Measurements from ENCODE around the gene TAS2R60.
"Not testable (repeated sequence)": the region's sequence is repeated elsewhere in the genome, so short reads cannot be mapped to it uniquely, and the experiment has no call there.

TAS2R60 gene

DNA sequence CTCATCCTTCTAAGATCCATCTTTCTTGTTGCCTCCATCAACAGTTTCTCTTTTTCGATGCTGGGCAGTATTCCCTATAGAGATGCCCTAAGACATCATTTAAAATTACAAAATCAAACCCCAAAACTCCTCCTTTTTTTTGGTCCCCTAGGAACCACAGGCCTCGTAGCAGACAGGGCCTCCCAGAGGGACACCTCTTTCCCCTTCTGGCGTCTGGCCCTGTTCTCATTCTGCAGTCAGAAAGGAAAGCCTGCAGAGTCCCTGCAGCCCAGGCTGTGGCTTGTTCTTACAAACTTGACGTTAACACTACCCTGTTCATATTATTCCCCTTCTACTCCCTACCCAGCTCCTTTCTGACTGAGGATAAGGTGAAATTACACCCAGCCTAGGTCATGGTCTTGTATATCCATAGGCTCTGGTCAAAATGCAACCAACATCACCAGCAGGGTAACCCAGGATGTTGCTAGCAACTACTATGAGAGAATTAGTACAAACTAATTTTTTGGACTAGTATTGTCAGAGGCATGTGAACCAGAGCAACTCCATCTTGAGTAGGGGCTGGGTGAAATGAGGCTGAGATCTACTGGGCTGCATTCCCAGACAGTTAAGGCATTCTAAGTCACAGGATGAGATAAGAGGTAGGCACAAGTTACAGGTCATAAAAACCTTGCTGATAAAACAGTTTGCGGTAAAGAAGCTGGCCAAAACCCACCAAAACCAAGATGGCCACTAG, 31.1 kb upstream of the TAS2R60 start:
- DNase-seq = no peak

GRCh38 chr7:143413123-143413522, 30.1 kb upstream of the TAS2R60 start:
- DNase-seq = no peak

DNA sequence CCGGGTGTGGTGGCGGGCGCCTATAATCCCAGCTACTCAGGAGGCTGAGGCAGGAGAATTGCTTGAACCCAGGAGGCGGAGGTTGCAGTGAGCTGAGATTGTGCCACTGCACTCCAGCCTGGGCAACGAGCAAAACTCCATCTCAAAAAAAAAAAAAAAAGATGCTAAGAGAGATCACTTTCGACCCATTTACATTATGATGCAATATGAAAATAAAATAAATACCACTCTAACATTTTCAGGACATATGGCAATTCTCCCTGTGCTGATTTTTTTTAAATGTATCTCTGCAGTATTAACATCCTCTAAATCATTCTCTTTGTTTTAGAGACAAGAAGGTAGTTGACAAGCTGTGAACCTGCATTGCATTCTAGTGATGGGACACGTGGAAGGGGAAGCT, 28.0 kb upstream of the TAS2R60 start:
- not testable (repeated sequence) for DNase-seq

- DNase-seq = no peak
Observed at GRCh38 chr7:143415742-143416397, 27.4 kb upstream of the TAS2R60 start.

GRCh38 chr7:143416565-143417149, 26.6 kb upstream of the TAS2R60 start:
- no peak for DNase-seq

- no peak for DNase-seq
Observed at GRCh38 chr7:143417734-143418383, 25.4 kb upstream of the TAS2R60 start.

- no peak for DNase-seq
Observed at GRCh38 chr7:143418681-143419458, 24.4 kb upstream of the TAS2R60 start.

GRCh38 chr7:143419880-143420279, 23.4 kb upstream of the TAS2R60 start:
- DNase-seq = no peak

GRCh38 chr7:143420624-143421023, 22.6 kb upstream of the TAS2R60 start:
- DNase-seq = not testable (repeated sequence)

DNA sequence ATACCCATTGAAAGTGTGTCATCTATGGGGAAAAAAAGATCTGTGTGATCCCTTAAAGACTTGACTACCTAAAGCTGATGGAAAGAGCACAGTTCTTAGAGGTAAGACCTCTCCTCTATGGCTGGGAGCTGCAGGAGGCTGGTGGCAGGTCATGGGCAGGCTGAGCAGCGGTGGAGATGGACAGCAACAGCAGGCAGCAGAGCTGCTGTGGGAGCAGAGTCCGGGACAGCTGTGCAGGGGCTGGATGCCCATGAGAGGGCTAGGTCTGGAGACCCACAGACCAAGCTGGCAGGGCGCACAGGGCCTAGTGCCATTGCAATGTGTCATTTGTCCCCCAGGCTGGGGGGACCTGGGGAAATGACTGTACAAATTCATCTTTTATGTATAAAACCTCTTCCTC, 21.2 kb upstream of the TAS2R60 start:
- no peak for DNase-seq

- DNase-seq = not testable (repeated sequence)
Observed at GRCh38 chr7:143424476-143424875, 18.8 kb upstream of the TAS2R60 start.

GRCh38 chr7:143426479-143427142, 16.6 kb upstream of the TAS2R60 start:
- DNase-seq = no peak

- DNase-seq = no peak
Observed at GRCh38 chr7:143429770-143430698, 13.2 kb upstream of the TAS2R60 start.

DNA sequence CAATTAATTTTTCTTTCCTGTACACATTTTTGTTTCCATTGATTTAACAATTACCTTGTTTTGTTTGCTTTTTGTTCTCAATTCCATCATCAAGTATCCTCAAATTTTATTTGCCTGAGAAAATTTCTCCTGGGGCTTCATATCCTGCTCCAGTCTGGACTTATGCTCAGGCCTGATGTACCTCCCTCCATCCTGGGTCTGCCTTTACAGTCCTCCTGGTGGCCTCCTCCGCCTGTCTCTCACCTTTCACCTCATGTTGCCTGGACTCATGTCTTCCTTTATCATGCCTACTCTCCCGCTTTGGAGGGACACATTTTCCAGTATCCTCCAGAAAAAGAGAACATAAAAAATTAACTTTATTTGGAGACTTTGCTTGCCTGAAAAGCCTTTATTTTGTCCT, 12.1 kb upstream of the TAS2R60 start:
- DNase-seq = no peak

DNA sequence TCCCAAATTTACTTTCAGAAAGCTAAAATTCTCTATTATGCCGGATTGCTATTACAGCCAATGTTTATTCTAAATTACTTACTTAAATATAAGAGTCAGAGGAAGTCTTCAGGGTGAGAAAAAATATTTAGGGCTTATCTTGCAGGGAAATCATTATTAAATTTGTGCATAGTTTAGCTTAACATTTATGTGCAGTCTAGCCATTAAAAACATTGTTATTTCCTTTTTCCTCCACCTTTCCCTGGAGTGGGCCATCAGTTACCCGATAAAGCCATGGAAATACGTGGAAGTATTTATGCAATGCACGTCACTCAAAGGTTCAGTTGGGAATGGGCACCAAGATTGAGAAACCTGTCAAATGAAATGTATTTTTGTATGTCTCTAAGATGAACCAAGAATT, 9.5 kb upstream of the TAS2R60 start:
- DNase-seq = no peak

GRCh38 chr7:143434660-143435059, 8.6 kb upstream of the TAS2R60 start:
- no peak for DNase-seq

- no peak for DNase-seq
Observed at GRCh38 chr7:143435266-143435665, 8.0 kb upstream of the TAS2R60 start.

- no peak for DNase-seq
Observed at GRCh38 chr7:143436325-143436946, 6.8 kb upstream of the TAS2R60 start.

- no peak for DNase-seq
Observed at GRCh38 chr7:143437578-143437977, 5.7 kb upstream of the TAS2R60 start.

DNA sequence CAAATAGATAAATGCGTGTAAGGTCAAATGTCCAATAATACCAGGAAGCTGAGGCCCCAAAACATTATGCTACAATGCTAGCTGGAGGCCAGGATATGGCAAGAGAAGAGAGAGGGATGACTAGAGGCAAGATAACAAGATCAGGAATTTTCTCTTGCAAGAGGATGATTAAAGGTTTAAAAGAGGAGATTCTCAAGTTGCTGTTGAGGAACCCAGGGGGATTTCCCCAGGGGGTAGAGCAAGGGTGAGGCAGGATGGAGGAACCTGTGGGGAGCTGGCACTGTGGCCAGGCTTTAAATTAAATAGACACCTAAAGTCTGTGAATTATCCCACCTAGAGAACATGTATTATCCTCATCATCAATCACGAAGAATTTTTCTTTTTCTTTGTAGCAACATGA, 3.4 kb upstream of the TAS2R60 start:
- no peak for DNase-seq
